Stimulated activated CD4-positive, alpha-beta T cell treated with anti-CD3 and anti-CD28 coated beads, Interleukin-1b, Interleukin-23, amount 100 ng/mL, for 4 hours (primary cell): ENCODE data around the gene DCUN1D2.
"Not testable (repeated sequence)": the region's sequence is repeated elsewhere in the genome, so short reads cannot be mapped to it uniquely, and the experiment has no call there.

ENCODE experiments used
- DNase-seq, 2 donors: peaks; one replicate each; pipeline ENCODE4 v3.0.0-alpha.2; 2020; ENCODE audit warnings: low read depth in 2 of 2

DCUN1D2 gene

GRCh38 chr13:113465300-113465699 lies 25.2 kb downstream of the DCUN1D2 start:
- DNase-seq = no peak

GRCh38 chr13:113464476-113464875 lies 26.0 kb downstream of the DCUN1D2 start:
- DNase-seq = no peak

GRCh38 chr13:113461022-113461751 lies 29.3 kb downstream of the DCUN1D2 start:
- no peak for DNase-seq

- DNase-seq = no peak
Measured at GRCh38 chr13:113460599-113460998, 29.9 kb downstream of the DCUN1D2 start.

- no peak for DNase-seq
Measured at GRCh38 chr13:113460064-113460555, 30.4 kb downstream of the DCUN1D2 start.

- no peak for DNase-seq
Measured at GRCh38 chr13:113458253-113459065, 32.1 kb downstream of the DCUN1D2 start.

GRCh38 chr13:113457510-113457909 lies 33.0 kb downstream of the DCUN1D2 start:
- DNase-seq = no peak

GRCh38 chr13:113456116-113456702 lies 34.3 kb downstream of the DCUN1D2 start:
- no peak for DNase-seq

- DNase-seq = no peak
Measured at GRCh38 chr13:113455384-113455783, 35.1 kb downstream of the DCUN1D2 start.

GRCh38 chr13:113454936-113455335 lies 35.6 kb downstream of the DCUN1D2 start:
- no peak for DNase-seq

- DNase-seq = no peak
Measured at GRCh38 chr13:113452942-113453901, 37.3 kb downstream of the DCUN1D2 start, which contains the start of gene ADPRHL1. Gene ADPRHL1 (minus strand): TSS chr13:113453488. CDS start chr13:113453437, 51 bp downstream.

GRCh38 chr13:113452466-113452865 lies 38.0 kb downstream of the DCUN1D2 start:
- DNase-seq = no peak

GRCh38 chr13:113451951-113452421 lies 38.5 kb downstream of the DCUN1D2 start:
- DNase-seq = no peak

- not testable (repeated sequence) for DNase-seq
Measured at GRCh38 chr13:113450861-113451620, 39.5 kb downstream of the DCUN1D2 start.

GRCh38 chr13:113450348-113450744 lies 40.2 kb downstream of the DCUN1D2 start:
- DNase-seq = not testable (repeated sequence)

- DNase-seq = no peak
Measured at GRCh38 chr13:113449693-113450347, 40.7 kb downstream of the DCUN1D2 start.

GRCh38 chr13:113448885-113449692 lies 41.4 kb downstream of the DCUN1D2 start:
- DNase-seq = no peak

- no peak for DNase-seq
Measured at GRCh38 chr13:113448545-113448884, 42.0 kb downstream of the DCUN1D2 start.

GRCh38 chr13:113447596-113447995 lies 42.9 kb downstream of the DCUN1D2 start:
- no peak for DNase-seq
